DMS 273 (cell line): ENCODE measurements around the gene RANBP17.
"Not testable (repeated sequence)": the region's sequence is repeated elsewhere in the genome, so short reads cannot be mapped to it uniquely, and the experiment has no call there.

Experiments
- DNase-seq: peaks from one replicate; lab custom pipeline; 2025; ENCODE audit not compliant: unreplicated experiment; lab: John Stamatoyannopoulos, UW

RANBP17 gene

DNA sequence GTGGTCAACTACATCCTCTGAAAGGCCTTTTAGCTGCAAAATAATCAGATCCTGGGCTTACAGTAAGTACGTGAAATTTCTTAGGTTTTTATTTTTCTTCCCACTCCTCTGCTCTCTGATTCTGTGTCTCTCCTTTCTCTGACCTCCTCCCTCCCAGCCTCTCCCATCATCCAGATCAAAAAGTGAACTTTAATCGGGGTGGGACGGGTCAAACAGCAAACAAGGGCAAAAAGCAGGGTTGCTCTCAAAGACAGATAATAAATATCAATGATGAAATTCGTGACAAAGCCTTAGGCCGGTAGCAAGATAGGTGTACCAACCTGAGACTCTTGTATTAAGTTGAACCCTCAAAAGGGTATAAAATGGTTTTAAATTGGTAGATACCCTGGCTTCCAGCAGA, 76.1 kb downstream of the RANBP17 start:
- no peak for DNase-seq

DNA sequence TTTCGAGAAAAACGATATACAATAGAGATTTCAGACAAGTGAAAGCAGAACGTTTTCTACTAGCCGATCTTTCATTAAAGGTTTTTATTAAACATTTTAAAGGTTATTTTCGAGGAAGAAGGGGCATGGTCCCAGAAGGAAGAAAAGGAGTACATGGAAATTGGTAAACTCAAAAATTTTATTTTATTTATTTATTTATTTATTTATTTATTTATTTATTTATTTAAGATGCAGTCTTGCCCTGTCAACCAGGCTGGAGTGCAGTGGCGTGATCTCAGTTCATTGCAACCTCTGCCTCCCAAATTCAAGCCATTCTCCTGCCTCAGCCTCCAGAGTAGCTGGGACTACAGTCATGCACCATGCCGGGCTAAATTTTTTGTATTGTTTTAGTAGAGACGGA, 77.4 kb downstream of the RANBP17 start:
- DNase-seq, result no peak

DNA sequence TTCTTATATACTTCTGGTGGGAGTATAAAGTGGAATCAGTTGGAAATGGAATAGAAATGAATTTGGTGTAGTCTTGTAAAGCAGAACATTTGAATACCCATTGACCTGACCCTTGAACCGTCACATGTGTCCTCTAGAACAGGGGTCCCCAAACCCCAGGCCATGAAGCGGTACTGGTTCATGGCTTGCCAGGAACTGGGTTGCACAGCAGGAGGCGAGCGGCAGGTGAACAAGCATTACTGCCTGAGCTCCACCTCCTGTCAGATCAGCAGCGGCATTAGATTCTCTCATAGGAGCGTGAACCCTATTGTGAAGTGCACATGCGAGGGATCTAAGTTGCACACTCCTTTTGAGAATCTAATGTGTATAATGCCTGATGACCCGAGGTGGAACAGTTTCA, 80.0 kb downstream of the RANBP17 start:
- DNase-seq, result no peak

DNA sequence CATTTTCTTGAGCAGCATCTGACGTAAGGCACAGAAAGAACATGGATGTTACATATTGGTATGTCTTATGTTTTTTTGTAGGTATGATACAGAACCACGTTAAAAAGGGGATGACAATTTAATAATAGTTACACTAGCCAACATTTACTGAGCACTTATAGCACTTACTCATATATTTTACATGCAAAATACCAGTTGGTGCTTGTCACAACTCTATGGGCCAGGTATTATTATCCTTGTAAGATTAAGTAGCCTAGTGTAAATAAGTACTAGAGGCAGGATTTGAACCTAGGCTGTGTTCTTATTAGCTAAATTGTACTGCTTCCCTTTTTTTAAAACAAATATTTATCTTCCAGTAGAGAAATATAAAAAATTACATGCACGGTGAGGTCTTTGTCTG, 83.5 kb downstream of the RANBP17 start:
- no peak for DNase-seq

DNA sequence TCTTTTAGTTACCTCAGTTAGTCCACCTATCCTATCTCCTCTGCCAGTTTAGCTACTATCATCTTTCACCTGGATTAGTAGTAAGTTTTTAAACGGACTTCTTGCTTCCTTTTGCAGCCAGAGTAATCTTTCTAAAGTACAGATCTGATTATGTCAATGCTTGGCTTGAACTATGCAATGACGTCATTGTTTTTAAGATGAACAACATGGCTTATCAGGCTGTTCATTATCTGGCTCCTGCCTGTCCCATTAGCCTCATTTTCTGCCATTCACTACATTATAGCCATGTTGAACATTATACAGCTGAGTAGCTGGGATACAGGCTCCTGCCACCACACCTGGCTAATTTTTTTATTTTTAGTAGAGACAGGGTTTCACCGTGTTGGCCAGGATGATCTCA, 98.7 kb downstream of the RANBP17 start:
- peak; percentile 8 for DNase-seq

DNA sequence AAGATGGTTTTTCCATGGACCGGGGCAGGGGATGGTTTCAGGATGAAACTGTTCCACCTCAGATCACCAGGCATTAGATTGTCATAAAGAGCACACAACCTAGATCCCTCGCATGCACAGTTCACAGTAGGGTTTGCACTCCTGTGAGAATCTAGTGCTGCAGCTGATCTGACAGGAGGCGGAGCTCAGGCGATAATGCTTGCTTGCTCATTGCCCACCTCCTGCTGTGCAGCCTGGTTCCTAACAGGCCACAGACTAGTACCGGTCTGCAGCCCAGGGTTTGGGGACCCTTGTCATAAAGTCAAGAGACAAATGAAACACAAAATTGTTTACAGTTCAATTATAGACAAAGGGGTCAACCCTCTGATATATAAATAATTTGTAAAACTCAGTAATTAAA, 101.7 kb downstream of the RANBP17 start:
- no peak for DNase-seq

DNA sequence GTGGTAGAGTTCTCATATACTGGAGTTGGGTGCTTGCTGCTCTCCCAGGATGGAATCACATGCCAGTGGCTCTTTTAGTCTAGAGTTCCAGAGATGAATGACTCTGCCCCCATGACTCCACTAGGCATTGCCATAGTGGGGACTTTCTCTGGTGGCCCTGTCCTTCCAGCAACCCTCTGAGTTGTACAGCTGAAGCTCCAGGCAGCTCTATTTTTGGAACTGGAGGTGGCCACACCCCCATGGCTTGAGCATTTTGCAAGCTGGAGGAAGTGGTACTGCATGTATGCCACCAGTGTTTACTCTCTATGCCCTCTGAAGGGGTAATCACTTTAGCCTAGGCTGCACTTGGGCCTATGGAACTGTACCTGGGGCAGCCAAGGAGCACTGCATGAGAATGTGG, 112.6 kb downstream of the RANBP17 start:
- DNase-seq, result no peak

DNA sequence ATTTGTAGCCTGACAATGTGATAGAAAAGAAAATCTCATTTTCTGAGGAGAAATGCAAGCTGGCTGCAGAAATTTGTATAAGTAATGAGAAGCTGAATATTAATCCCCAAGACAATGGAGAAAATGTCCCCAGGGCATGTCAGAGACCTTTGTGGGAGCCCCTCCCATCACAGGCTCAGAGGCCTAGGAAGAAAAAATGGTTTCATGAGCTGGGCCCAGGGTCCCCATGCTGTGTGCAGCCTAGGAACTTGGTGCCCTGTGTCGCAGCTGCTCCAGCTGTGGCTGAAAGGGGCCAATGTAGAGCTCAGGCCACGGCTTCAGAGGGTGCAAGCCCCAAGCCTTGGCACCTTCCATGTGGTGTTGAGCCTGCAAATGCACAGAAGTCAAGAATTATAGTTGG, 118.4 kb downstream of the RANBP17 start:
- not testable (repeated sequence) for DNase-seq

DNA sequence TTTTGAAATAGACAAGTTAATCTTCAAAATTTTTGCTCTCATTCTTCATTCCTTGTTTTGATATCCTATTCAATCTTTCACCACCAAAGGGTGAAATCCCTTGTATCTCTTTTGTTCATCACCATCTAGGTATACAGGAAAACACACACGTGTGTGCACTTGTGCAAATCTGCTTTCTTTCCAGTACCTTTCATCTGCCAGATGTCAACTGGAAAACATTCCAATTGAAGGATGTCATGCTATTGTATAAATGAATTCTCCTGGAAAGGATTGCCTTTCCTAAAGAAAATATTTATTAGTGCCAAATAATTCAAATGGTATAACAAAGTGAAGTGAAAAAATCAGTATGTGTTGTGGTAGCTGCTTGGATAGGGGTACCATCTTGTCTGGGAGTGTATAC, 123.7 kb downstream of the RANBP17 start:
- no peak for DNase-seq

DNA sequence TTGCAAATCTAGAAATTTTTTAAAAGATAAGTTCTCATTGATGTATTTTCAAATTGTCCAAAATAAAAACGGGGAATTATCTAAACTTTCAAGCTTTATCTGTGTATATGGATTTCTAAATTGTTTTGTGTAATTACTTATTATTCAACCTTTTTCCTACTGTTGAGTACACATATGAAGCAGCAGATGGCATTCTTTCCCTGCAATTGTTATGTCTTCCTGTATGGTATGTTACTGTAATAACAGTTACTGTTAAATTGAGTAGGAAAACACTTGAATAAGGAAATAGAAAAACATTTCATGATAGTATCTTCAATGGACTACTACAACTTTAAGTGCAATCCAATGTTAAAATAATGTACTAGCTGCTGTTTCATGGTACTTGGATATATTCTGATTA, 124.8 kb downstream of the RANBP17 start:
- DNase-seq, result peak; percentile 72

DNA sequence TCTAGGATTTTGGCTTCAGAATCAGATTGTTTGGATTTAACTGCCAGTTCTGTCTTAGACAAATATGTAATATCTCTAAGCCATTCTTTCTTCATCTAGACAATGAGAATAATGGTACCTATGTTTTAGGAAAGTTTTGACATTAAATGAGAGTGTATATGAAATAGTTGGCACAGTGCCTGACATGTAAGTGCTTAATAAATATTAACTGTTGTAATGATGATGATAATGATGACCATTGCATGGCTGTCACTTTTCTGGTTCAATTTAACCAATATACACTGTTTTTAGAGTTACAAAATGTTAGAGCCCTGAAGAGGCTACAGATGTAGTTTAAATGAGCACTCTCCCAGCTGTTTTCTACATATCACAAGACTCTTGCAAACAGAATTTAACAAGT, 131.7 kb downstream of the RANBP17 start:
- no peak for DNase-seq

DNA sequence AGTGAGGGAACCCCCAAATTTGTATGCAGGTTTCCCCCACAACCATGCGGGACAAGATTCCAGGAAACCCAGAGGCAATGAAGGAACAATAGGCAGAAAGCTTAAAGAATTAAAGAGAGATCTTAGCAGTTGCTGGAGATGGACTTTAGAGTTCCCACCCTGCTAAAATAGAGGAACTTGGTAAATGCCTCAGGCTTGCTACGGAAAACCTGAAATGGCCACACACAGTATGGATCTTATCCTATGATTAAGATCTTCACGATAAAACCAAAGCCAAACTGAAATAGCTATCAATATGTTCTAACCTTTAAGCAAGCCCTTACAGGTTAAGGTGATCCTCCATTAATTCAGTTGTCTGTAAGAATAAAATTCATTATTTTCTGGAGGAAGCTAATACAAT, 148.3 kb downstream of the RANBP17 start:
- no peak for DNase-seq

DNA sequence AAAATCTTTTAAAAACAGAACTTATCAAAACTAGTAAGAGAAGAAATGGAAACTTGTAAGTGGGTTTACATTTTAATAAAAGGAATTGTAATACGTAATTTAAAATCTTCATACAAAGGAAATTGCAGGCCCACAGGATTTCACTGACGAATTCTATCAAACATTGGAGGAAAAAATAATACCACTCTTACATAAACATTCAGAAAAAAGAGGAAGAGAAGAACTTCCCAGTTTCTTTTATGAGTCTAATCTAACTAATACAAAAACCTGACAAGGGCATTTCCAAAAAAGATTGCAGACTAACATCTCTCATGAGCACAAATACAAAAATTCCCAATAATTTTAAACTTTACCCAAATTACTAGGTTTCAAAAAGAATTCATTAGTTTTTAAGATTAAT, 149.0 kb downstream of the RANBP17 start:
- DNase-seq, result no peak

DNA sequence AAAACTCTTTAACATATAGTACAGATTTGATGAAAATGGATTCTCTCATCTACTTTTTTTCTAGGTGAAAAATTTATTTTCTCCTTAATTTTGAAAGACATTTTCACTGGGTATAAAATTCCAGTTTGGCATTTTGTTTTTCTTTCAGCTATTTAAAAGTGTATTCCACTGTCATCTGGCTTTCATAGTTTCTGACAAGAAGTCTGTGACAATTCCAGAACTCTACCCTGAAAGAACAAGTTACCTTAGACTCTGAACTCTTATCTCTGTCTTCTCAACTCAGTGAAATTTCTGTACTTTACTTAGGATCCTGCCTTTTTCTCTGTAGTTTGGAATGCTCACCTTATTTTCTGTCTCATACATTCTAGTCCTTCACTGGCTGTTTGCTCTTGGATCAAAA, 161.7 kb downstream of the RANBP17 start:
- no peak for DNase-seq

DNA sequence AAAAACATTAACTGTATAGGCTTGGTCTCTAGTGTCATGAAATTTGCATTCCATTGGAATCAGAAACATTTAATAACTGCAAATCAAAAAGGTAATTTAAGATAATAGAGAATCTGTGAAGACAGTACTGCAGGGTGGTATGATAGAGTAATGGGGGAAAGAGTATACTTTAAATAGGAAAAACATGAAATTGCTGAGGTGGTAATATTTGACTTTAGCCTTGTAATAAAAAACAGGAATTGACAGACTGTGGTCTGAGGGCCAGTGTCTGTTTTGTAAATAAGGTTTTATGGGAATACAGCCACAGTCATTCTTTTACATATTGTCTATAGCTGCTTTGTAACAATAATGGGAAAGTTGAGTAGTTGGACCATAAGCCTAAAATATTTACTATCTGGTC, 162.3 kb downstream of the RANBP17 start:
- no peak for DNase-seq

DNA sequence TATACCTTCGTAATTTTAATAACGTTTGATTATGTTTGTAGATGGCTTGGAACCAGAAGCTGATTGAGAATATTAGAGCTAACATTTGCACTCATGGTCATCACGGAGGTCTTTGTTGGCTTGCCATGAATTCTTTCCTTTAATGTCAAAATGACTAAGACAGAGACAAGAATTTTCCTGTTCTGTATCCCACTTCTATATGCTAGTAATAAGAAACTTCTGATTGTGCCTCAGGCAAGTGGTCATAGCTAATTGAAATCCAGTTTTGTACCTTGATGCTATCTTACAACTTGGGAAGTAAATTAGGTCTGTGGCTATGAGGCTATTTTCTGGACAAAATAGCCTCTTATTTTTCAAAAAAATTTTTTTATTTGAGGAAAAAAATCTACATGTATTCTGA, 167.6 kb downstream of the RANBP17 start:
- DNase-seq, result no peak

DNA sequence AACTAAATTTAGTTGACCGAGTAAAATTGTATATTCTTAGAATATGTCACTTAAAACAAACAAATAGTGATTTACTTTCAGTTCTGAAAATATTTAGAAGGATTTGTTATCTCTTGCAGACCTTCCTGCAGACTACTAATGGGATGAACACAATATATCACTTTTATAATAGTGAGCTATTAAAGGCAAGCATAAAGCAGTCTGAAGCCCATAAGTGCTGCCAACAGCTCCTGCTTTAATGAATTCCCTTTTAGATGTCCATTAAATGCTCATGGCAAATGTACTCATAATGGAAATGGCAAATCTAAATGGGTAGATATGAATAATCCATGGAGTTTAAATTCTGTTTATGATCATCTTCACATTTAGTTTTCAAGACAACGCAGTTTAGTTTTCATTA, 170.2 kb downstream of the RANBP17 start:
- DNase-seq, result no peak

DNA sequence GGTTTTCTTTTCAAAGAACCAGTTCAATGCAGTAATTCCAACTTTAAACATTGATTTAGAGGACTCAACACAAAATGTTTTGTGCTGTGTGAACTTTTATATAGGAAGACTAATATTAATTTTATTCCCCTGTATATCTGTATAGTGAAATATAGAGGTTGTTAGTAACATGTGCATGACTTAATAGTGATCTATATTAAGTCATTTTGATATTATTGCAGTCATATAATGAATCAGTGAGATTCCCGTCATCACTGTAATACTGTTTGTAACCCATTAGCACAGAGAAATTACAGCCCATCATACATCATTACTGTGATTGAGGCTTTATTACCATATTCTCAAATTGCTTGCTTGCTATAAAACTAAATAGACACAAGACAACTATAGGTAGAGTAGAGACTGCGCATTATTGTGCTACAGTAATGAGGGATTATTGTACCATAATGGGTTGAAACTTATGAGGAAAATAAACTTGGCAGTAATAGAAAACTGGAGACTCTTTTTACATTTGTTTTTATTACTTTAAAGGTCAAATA, 170.7 kb downstream of the RANBP17 start:
- DNase-seq, result no peak

DNA sequence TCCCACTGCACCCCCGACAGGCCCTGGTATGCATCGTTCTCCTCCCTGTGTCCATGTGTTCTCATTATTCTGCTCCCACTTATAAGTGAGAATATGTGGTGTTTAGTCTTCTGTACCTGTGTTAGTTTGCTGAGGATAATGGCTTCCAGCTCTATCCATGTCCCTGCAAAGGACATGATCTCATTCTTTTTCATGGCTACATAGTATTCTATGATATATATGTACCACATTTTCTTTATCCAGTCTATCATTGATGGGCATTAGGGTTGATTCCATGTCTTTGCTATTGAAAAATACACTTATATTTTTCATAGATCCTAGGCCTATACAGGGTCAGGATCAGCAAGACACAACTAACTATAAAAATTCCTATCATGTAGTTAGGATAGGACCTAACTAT, 180.1 kb downstream of the RANBP17 start:
- not testable (repeated sequence) for DNase-seq

DNA sequence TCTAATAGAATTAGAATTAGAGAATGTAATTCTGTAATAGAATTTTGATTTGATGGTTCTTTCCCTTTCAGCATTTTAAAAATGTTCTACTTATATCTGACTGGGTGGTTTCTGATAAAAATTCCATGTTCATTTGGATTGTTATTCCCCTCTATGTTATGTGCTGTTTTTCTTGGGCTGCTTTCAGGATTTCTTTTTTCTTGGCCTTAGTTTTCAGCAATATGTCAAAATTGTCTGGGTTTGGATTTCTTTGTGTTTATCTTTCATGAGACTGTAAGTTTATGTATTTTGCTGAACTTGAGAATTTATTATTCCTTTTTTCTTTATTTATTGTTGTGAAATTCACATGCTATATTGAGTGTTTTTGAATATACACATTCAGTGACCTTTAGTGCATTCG, 189.1 kb downstream of the RANBP17 start:
- DNase-seq, result no peak

DNA sequence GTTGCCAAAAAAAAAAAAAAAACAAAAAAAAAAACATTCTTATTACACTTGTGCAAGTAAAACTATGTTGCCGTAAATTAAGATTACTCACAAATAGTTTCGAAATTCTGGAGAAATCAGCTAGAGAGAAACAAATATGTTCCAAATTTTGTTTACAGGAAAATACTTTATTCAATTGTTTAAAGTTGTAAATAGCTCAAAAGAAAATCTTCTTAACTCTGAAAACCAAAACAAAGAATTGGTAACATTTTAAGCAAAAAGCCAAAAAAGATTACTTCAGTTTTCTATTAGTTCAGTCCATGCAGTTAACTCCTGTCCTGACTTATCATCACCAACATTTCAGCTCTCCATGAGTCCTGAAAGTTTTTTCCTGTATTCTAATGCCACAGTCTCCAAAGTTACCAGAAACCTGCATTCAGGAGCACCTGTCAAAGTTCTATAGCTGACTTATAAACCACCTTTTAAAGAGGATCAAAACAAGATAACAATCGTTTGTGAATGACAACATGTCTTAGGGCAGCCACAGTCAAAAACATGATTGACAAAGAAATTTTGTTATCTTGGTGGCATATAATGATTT, 194.1 kb downstream of the RANBP17 start:
- DNase-seq, result peak; percentile 3

DNA sequence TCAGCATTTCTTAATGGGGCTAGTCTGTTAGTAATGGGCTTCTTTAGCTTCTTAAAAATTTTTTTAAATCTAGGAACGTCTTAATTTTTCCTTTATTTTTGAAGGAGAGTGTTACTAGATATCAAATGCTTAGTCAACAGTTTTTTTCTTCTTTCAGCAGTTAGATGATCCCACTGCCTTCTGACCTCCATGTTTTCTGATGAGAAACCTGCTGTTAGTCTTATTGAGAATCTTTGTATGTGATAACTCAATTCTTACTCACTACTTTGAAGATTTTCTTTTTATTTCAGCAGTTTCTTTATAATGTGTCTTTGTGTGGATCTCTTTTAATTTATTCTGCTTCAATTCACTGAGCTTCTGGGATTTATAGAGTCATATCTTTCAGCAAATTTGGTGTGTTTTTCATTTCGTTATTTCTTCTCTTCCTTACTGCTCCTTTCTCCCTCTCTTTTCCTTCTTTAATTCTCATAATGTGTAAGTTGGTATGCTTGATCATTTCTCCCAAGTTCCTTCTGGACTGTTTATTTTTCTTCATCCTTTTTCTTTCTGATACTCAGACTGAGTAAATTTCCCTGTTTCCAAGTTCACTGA, 205.8 kb downstream of the RANBP17 start:
- no peak for DNase-seq

DNA sequence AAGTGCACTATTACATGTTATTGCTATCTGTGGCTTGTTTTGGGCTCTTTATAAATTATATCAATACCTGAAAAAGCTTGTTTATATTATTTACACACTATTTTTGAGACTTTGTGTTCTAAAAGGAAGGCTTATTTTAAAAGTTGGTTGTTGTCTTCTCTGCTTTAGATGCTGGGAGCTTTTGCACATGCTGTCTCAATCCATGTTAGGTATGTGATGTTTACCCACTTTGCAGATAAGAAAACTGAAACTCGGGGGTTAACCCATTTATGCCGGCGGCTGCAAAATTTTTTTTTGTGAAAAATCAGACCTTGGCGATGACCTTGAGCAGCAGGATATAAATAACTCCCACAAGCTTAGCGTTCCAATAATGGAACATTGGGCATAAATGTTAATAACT, 212.9 kb downstream of the RANBP17 start:
- no peak for DNase-seq
